Testis (tissue), 3 donors: ENCODE measurements around the gene PTPN13. TPM values are rescaled to one million over a fixed set of nuclear protein-coding genes. Genes with fewer than 3 reads are reported as not detected.
A peak's percentile ranks its signal among the peaks of the same experiment; 100 is the strongest.

Experiments used
- DNase-seq: peaks from one replicate; pipeline ENCODE4 v3.0.0-alpha.2; 2019
- H3K27ac ChIP-seq, 2 donors: fragments of 200-600 bp; sonication (generic); one replicate each; pipeline ENCODE4 v1.5.1; 2019
- H3K27me3 ChIP-seq: fragments of 200-600 bp; sonication (generic); one replicate; pipeline ENCODE4 v1.5.1; 2019
- H3K36me3 ChIP-seq: fragments of 200-600 bp; sonication (generic); one replicate; pipeline ENCODE4 v1.5.1; 2017; ENCODE audit warnings: low read depth; ENCODE audit errors: missing control alignments
- H3K4me1 ChIP-seq: fragments of 200-600 bp; sonication (generic); one replicate; pipeline ENCODE4 v1.5.1; 2019
- H3K4me3 ChIP-seq, 2 donors: fragments of 200-600 bp; sonication (generic); one replicate each; pipeline ENCODE4 v1.5.1; 2017 to 2019
- H3K9me3 ChIP-seq: fragments of 200-600 bp; sonication (generic); one replicate; pipeline ENCODE4 v1.5.1; 2017
- POLR2A ChIP-seq: fragments of 450-650 bp; IDR thresholded peaks from one replicate; pipeline ENCODE4 v1.6.1; 2017; ENCODE audit warnings: antibody characterized with exemption, mild to moderate bottlenecking, moderate library complexity
- WGBS, 2 donors: methylation state at CpG; one replicate each; pipeline ENCODE4 v1.1.5; 2018; 5-methylcytosine and 5-hydroxymethylcytosine counted together
- intact Hi-C: fragments of 100-400 bp; cut with DNase I; formaldehyde crosslinking; loops from one replicate; pipeline ENCODE4 v1.15.1; 2023; ENCODE audit warnings: low total_unique reads
- polyA plus RNA-seq: library from polyadenylated mRNA; stranded (reverse); fragments of 350-450 nt; fragmentation: Illumina TruSeq; extraction: RNeasy Lipid Tissue Mini Kit (QIAGEN cat#74804); gene quantifications from one replicate; pipeline ENCODE4 v1.2.3, GENCODE V29; 2014; ENCODE audit warnings: low read depth, low replicate concordance; ENCODE audit not compliant: insufficient read depth
- total RNA-seq, 2 donors: library from RNA; depleted of rRNA; stranded (reverse); fragments of >200 nt; gene quantifications; one replicate each; pipeline ENCODE4 v1.2.3, GENCODE V29; 2016
- TF ChIP-seq, protein P1 (sequence below), 3 experiments: fragments of 450-650 bp in 2 of 3; fragments of 200-600 bp in 1 of 3; sonication (generic) in 1 of 3; IDR thresholded peaks; one replicate each; pipeline ENCODE4 v1.5.1; 2016 to 2019; ENCODE audit warnings: antibody characterized with exemption in 3 of 3, mild to moderate bottlenecking in 2 of 3, moderate library complexity in 1 of 3

The PTPN13 gene
- total and polyA plus RNA-seq, 3 donors from 2014 or later = 30.1 to 62.0 (median 48.9) TPM

- Histone ChIP-seq H3K9me3 (no peaks in the 10 kb centered on the region), H3K4me1 (no peaks in the 10 kb centered on the region), H3K27me3 (no peaks in the 10 kb centered on the region), H3K27ac (no peak overlapping the region), H3K36me3 (no peaks in the 10 kb centered on the region), H3K4me3 (no peak overlapping the region)
- intact Hi-C loops = no loop called here
- DNase-seq = no peak
- WGBS, 2 donors = 69 to 95% methylated on average over 2 of the region's 2 CpGs
- TF ChIP-seq, protein P1, sequence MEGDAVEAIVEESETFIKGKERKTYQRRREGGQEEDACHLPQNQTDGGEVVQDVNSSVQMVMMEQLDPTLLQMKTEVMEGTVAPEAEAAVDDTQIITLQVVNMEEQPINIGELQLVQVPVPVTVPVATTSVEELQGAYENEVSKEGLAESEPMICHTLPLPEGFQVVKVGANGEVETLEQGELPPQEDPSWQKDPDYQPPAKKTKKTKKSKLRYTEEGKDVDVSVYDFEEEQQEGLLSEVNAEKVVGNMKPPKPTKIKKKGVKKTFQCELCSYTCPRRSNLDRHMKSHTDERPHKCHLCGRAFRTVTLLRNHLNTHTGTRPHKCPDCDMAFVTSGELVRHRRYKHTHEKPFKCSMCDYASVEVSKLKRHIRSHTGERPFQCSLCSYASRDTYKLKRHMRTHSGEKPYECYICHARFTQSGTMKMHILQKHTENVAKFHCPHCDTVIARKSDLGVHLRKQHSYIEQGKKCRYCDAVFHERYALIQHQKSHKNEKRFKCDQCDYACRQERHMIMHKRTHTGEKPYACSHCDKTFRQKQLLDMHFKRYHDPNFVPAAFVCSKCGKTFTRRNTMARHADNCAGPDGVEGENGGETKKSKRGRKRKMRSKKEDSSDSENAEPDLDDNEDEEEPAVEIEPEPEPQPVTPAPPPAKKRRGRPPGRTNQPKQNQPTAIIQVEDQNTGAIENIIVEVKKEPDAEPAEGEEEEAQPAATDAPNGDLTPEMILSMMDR (IDR thresholded peaks at IDR 0.05) = no peak
- no peak for TF ChIP-seq POLR2A
Observed at GRCh38 chr4:86788826-86789225, 194.7 kb downstream of the PTPN13 start.

GRCh38 chr4:86791126-86791525, 197.0 kb downstream of the PTPN13 start:
- H3K27ac ChIP-seq = no peak overlapping the region
- H3K27me3 ChIP-seq = no peaks in the 10 kb centered on the region
- 97 to 98% methylated on average over 5 to 8 of the region's 8 CpGs for WGBS, 2 donors
- DNase-seq = no peak
- no peaks in the 10 kb centered on the region for H3K4me1 ChIP-seq
- H3K36me3 ChIP-seq = no peaks in the 10 kb centered on the region
- intact Hi-C loops = no loop called here
- H3K4me3 ChIP-seq = no peak overlapping the region
- no peaks in the 10 kb centered on the region for H3K9me3 ChIP-seq
- TF ChIP-seq POLR2A = no peak
- TF ChIP-seq, protein P1 (IDR thresholded peaks at IDR 0.05) = no peak

GRCh38 chr4:86809809-86810208, 215.7 kb downstream of the PTPN13 start:
- Histone ChIP-seq H3K9me3 (no peaks in the 10 kb centered on the region), H3K36me3 (no peaks in the 10 kb centered on the region), H3K4me1 (no peaks in the 10 kb centered on the region), H3K27ac (no peak overlapping the region), H3K4me3 (no peak overlapping the region), H3K27me3 (no peaks in the 10 kb centered on the region)
- no peak for DNase-seq
- TF ChIP-seq POLR2A = no peak
- TF ChIP-seq, protein P1 (IDR thresholded peaks at IDR 0.05) = no peak
- 92 to 94% methylated on average over 3 of the region's 3 CpGs for WGBS, 2 donors
- intact Hi-C loops = no loop called here

DNA sequence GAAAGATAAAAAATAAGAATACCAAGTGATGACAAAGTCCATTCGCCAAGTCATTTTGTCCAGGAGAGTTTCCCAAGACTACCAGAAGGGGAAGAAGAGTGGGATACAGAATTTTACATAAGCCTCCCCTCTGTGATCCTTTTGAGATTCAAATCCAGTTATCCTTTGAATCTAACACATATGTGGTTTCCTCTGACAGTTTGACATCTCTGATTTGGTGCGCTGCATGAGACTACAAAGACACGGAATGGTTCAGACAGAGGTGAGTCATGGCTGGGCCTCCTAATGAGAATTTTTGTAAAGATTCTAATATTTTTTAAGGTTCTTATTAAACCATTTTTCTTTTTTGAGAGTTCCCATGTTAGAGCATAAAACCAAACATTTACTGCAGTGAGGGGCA, 216.7 kb downstream of the PTPN13 start:
- no peaks in the 10 kb centered on the region for H3K4me1 ChIP-seq
- intact Hi-C loops = no loop called here
- H3K27ac ChIP-seq = no peak overlapping the region
- H3K27me3 ChIP-seq = no peaks in the 10 kb centered on the region
- WGBS, 2 donors = 96 to 98% methylated on average over 3 of the region's 3 CpGs
- H3K9me3 ChIP-seq = no peaks in the 10 kb centered on the region
- H3K4me3 ChIP-seq = no peak overlapping the region
- no peaks in the 10 kb centered on the region for H3K36me3 ChIP-seq
- no peak for DNase-seq
- TF ChIP-seq POLR2A = no peak
- TF ChIP-seq, protein P1 (IDR thresholded peaks at IDR 0.05) = no peak

GRCh38 chr4:86815653-86816052, 221.5 kb downstream of the PTPN13 start:
- no peaks in the 10 kb centered on the region for H3K36me3 ChIP-seq
- WGBS, 2 donors = 89 to 91% methylated on average over 1 of the region's 1 CpG
- intact Hi-C loops = no loop called here
- no peaks in the 10 kb centered on the region for H3K4me1 ChIP-seq
- no peaks in the 10 kb centered on the region for H3K27me3 ChIP-seq
- H3K27ac ChIP-seq = peak overlapping the region in 1 of 2 donors; percentile 79
- H3K9me3 ChIP-seq = no peaks in the 10 kb centered on the region
- H3K4me3 ChIP-seq = no peak overlapping the region
- no peak for TF ChIP-seq POLR2A
- TF ChIP-seq, protein P1 (IDR thresholded peaks at IDR 0.05) = no peak
- DNase-seq = no peak
